Measurements from ENCODE around the gene CHL1.

The CHL1 gene

DNA sequence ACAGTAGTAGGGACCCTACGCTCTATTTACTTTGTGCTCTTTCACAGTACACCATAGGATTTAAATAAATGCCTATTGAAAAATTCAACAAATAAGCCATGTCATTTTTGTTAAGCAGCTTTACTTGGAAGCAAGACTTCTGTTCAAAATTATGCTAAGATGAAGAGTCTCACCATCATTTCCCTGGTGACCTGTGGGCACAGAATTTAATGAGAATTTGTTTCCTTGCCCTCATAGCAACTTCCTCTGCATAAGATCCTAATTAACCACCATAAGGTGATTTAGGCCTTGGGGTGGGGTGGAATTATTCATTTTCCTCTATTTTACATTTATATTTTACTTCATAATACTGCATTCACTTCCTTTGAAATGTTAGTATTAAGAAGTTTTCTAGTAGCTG lies 70.5 kb downstream of the CHL1 start:
- TF ChIP-seq ZFX (IDR thresholded peaks at IDR 0.05) = no peak
- TF ChIP-seq, protein P1, sequence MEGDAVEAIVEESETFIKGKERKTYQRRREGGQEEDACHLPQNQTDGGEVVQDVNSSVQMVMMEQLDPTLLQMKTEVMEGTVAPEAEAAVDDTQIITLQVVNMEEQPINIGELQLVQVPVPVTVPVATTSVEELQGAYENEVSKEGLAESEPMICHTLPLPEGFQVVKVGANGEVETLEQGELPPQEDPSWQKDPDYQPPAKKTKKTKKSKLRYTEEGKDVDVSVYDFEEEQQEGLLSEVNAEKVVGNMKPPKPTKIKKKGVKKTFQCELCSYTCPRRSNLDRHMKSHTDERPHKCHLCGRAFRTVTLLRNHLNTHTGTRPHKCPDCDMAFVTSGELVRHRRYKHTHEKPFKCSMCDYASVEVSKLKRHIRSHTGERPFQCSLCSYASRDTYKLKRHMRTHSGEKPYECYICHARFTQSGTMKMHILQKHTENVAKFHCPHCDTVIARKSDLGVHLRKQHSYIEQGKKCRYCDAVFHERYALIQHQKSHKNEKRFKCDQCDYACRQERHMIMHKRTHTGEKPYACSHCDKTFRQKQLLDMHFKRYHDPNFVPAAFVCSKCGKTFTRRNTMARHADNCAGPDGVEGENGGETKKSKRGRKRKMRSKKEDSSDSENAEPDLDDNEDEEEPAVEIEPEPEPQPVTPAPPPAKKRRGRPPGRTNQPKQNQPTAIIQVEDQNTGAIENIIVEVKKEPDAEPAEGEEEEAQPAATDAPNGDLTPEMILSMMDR (conservative IDR thresholded peaks at IDR 0.05) = no peak
- H3K27ac ChIP-seq = no peak overlapping the region

GRCh38 chr3:270688-271087 lies 74.1 kb downstream of the CHL1 start:
- no peak overlapping the region for H3K27ac ChIP-seq

DNA sequence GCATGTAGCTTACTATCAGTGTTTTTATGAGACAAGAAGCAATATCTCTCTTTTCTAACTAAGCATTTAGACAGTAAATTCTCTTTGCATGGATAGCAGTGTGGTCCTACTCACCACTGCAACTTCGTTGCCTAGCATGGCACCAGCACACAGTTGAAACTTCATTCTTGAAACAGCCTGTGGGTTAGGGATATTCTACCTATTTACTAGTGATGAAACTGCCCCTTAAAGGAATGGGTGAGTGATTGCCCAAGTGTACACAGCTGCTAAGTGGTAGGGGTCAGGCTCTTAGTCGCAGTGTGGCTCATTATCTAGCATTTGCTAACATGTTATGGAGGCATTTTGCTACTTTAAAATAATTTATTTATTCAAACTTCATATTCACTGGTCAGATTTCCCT lies 78.4 kb downstream of the CHL1 start:
- H3K27ac ChIP-seq = no peak overlapping the region
- TF ChIP-seq, protein P1 (conservative IDR thresholded peaks at IDR 0.05) = no peak
- TF ChIP-seq ZFX (IDR thresholded peaks at IDR 0.05) = no peak

More at GRCh38 chr3:270688-271087, 74.1 kb downstream of the CHL1 start:
- TF ChIP-seq, protein P1 (conservative IDR thresholded peaks at IDR 0.05) = no peak
- TF ChIP-seq ZFX (IDR thresholded peaks at IDR 0.05) = no peak

- H3K27ac ChIP-seq = no peak overlapping the region
- TF ChIP-seq, protein P1 (conservative IDR thresholded peaks at IDR 0.05) = no peak
- no peak for TF ChIP-seq ZFX (IDR thresholded peaks at IDR 0.05)
Observed at GRCh38 chr3:277873-278272, 81.3 kb downstream of the CHL1 start.

DNA sequence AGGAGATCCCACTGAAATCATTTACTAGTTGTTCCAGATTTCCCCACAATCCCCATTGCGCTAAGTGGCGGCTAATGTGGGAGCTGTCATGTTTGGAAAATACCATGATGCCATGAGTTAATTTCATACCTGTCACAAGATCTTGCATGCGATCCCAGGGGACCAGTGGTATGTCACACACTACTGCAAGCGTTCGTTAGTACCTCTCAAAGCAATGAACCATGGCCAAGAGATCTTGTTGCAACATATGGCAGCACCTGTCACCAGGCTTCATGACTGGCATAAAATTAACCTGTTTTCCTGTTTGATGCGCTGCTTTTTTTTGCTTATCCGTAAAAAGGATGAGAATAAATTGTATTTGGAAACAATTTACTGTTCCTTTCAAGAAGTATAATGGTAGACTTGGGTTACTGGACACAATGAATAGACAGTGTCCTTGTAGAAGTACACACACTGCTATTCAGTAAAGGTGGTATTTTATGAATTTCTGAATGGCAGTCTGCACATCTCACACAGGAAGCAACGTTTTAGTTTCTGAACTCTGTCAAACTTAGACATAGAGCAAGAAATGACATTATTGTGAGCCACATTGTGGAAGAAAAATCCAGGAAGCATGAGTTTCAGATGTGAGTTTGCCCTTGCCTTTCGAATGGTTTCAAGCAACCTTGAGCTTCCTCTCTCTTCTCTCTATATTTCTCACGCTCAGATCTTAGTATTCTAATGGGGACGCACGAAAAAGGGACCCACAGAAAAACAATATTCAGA lies 81.9 kb downstream of the CHL1 start:
- no peak overlapping the region for H3K27ac ChIP-seq

GRCh38 chr3:279325-279724 lies 82.8 kb downstream of the CHL1 start:
- TF ChIP-seq ZFX (IDR thresholded peaks at IDR 0.05) = no peak
- TF ChIP-seq, protein P1 (conservative IDR thresholded peaks at IDR 0.05) = no peak
- H3K27ac ChIP-seq = no peak overlapping the region

More for the DNA sequence above, 81.9 kb downstream of the CHL1 start:
- TF ChIP-seq, protein P1 (conservative IDR thresholded peaks at IDR 0.05) = no peak
- no peak for TF ChIP-seq ZFX (IDR thresholded peaks at IDR 0.05)

- TF ChIP-seq ZFX (IDR thresholded peaks at IDR 0.05) = no peak
- TF ChIP-seq, protein P1 (conservative IDR thresholded peaks at IDR 0.05) = no peak
- H3K27ac ChIP-seq = no peak overlapping the region
Observed at GRCh38 chr3:280681-281080, 84.1 kb downstream of the CHL1 start.

Data from C4-2B (cell line).